Activated CD8-positive, alpha-beta T cell treated with anti-CD3 and anti-CD28 coated beads, Interleukin-2, amount 10 ng/mL, durations not matched to agents 7 days and 5 days (primary cell): ENCODE results near the gene SORL1. TPM values are rescaled to one million over a fixed set of nuclear protein-coding genes. Genes with fewer than 3 reads are reported as not detected.

Source experiments
- ATAC-seq: fragments of 150-1000 bp; cut with Tn5 transposase; one replicate; pipeline ENCODE4 v1.10.0; 2021; ENCODE audit warnings: moderate library complexity
- CTCF ChIA-PET: fragments of 350-600 bp; sonication (Branson Sonifier 250); formaldehyde crosslinking; loops from one replicate; lab custom pipeline; 2021; ENCODE audit warnings: antibody characterized with exemption; lab: Charles Lee
- POLR2A ChIA-PET: fragments of 350-600 bp; sonication (Branson Sonifier 250); formaldehyde crosslinking; loops from one replicate; lab custom pipeline; 2021; ENCODE audit warnings: antibody characterized with exemption; lab: Charles Lee
- DNase-seq: peaks from one replicate; pipeline ENCODE4 v3.0.0-alpha.2; 2020
- H3K27ac Mint-ChIP-seq: one replicate; pipeline ENCODE4 v1.8.0; 2021; ENCODE audit warnings: mild to moderate bottlenecking, mixed read lengths
- H3K27me3 Mint-ChIP-seq: one replicate; pipeline ENCODE4 v1.8.0; 2021; ENCODE audit warnings: low read depth, mixed read lengths
- H3K36me3 Mint-ChIP-seq: one replicate; pipeline ENCODE4 v1.8.0; 2021; ENCODE audit warnings: low read depth, mixed read lengths
- H3K4me1 Mint-ChIP-seq: one replicate; pipeline ENCODE4 v1.8.0; 2021; ENCODE audit warnings: low read depth, mixed read lengths
- H3K4me3 Mint-ChIP-seq: one replicate; pipeline ENCODE4 v1.8.0; 2021; ENCODE audit warnings: mild to moderate bottlenecking, mixed read lengths
- H3K9me3 Mint-ChIP-seq: one replicate; pipeline ENCODE4 v1.8.0; 2022; ENCODE audit warnings: mixed read lengths; ENCODE audit not compliant: insufficient read depth
- total RNA-seq, 2 experiments: library from RNA; stranded (reverse); gene quantifications; one replicate each; pipeline ENCODE4 v1.2.3, GENCODE V29; 2021

Gene SORL1
- total RNA-seq, 2 experiments from 2014 or later, result 98.9 to 107 TPM

- H3K9me3 Mint-ChIP-seq, result peaks cover 5% of the 10 kb centered on the region
- DNase-seq, result no peak
- H3K27me3 Mint-ChIP-seq, result peaks cover 3% of the 10 kb centered on the region
- H3K36me3 Mint-ChIP-seq, result peaks cover 6% of the 10 kb centered on the region
- peaks cover 14% of the 10 kb centered on the region for H3K4me1 Mint-ChIP-seq
- ChIA-PET POLR2A (interaction anchor here (1.5 kb wide), 1 partner anchor 22 kb away, joined by 4 read pairs; no protein-coding TSS in a partner anchor), CTCF (interaction anchor here (0.8 to 1.1 kb wide), 2 partner anchors 21 to 111 kb away, joined by 3 read pairs; no protein-coding TSS in a partner anchor)
- ATAC-seq, result no peak
- H3K27ac Mint-ChIP-seq, result no peak overlapping the region
- H3K4me3 Mint-ChIP-seq, result no peak overlapping the region
These were observed 22.6 kb upstream of the SORL1 start for GRCh38 chr11:121429556-121429955.

- Mint-ChIP-seq H3K9me3 (no peaks in the 10 kb centered on the region), H3K4me1 (peaks cover 1% of the 10 kb centered on the region), H3K4me3 (no peak overlapping the region), H3K27ac (no peak overlapping the region), H3K27me3 (peaks cover 3% of the 10 kb centered on the region), H3K36me3 (no peaks in the 10 kb centered on the region)
- ChIA-PET POLR2A (no interaction called here), CTCF (interaction anchor here (0.8 to 1.4 kb wide), 4 partner anchors 12 to 24 kb away, joined by 3 to 7 read pairs (median 4); no protein-coding TSS in a partner anchor)
- ATAC-seq (no peak), DNase-seq (no peak)
These were observed 20.1 kb upstream of the SORL1 start for GRCh38 chr11:121431820-121432526.

- no peak overlapping the region for H3K4me3 Mint-ChIP-seq
- no peak for ATAC-seq
- H3K36me3 Mint-ChIP-seq, result no peaks in the 10 kb centered on the region
- H3K4me1 Mint-ChIP-seq, result peaks cover 11% of the 10 kb centered on the region
- no peak overlapping the region for H3K27ac Mint-ChIP-seq
- H3K27me3 Mint-ChIP-seq, result no peaks in the 10 kb centered on the region
- CTCF ChIA-PET, result interaction anchor here (0.8 to 1.8 kb wide), 4 partner anchors 8 to 156 kb away, joined by 3 to 7 read pairs (median 3); no protein-coding TSS in a partner anchor
- no peaks in the 10 kb centered on the region for H3K9me3 Mint-ChIP-seq
- POLR2A ChIA-PET, result interaction anchor here (0.7 to 1.5 kb wide), 2 partner anchors 14 to 1294 kb away, joined by 4 to 5 read pairs; no protein-coding TSS in a partner anchor
- no peak for DNase-seq
These were observed 17.0 kb upstream of the SORL1 start for GRCh38 chr11:121435132-121435531.

GRCh38 chr11:121435551-121436511 is 16.3 kb upstream of the SORL1 start:
- no peak overlapping the region for H3K4me3 Mint-ChIP-seq
- H3K4me1 Mint-ChIP-seq, result peaks cover 11% of the 10 kb centered on the region
- no peaks in the 10 kb centered on the region for H3K9me3 Mint-ChIP-seq
- no peaks in the 10 kb centered on the region for H3K36me3 Mint-ChIP-seq
- DNase-seq (no peak), ATAC-seq (no peak)
- CTCF ChIA-PET, result interaction anchor here (0.8 to 1.3 kb wide), 4 partner anchors 9 to 155 kb away, joined by 3 to 4 read pairs (median 3); no protein-coding TSS in a partner anchor
- POLR2A ChIA-PET, result interaction anchor here (0.7 to 1.5 kb wide), 2 partner anchors 13 to 1293 kb away, joined by 4 to 5 read pairs; no protein-coding TSS in a partner anchor
- H3K27ac Mint-ChIP-seq, result no peak overlapping the region
- no peaks in the 10 kb centered on the region for H3K27me3 Mint-ChIP-seq

GRCh38 chr11:121437018-121437685 is 15.0 kb upstream of the SORL1 start:
- POLR2A ChIA-PET, result interaction anchor here (0.7 kb wide), 1 partner anchor 64 kb away, joined by 3 read pairs; no protein-coding TSS in a partner anchor
- Mint-ChIP-seq H3K9me3 (no peaks in the 10 kb centered on the region), H3K36me3 (no peaks in the 10 kb centered on the region), H3K27ac (no peak overlapping the region), H3K4me1 (peaks cover 11% of the 10 kb centered on the region), H3K27me3 (no peaks in the 10 kb centered on the region), H3K4me3 (no peak overlapping the region)
- CTCF ChIA-PET, result interaction anchor here (0.7 to 1.3 kb wide), 2 partner anchors 8 to 10 kb away, joined by 3 to 4 read pairs; no protein-coding TSS in a partner anchor
- no peak for ATAC-seq
- no peak for DNase-seq

GRCh38 chr11:121437686-121438078 is 14.4 kb upstream of the SORL1 start:
- no peak for DNase-seq
- no peak for ATAC-seq
- Mint-ChIP-seq H3K9me3 (no peaks in the 10 kb centered on the region), H3K27ac (no peak overlapping the region), H3K27me3 (no peaks in the 10 kb centered on the region), H3K36me3 (no peaks in the 10 kb centered on the region), H3K4me3 (no peak overlapping the region), H3K4me1 (peaks cover 11% of the 10 kb centered on the region)
- ChIA-PET CTCF (interaction anchor here (0.7 kb wide), 1 partner anchor 11 kb away, joined by 3 read pairs; no protein-coding TSS in a partner anchor), POLR2A (interaction anchor here (0.7 kb wide), 1 partner anchor 65 kb away, joined by 3 read pairs; no protein-coding TSS in a partner anchor)

GRCh38 chr11:121439337-121439736 is 12.8 kb upstream of the SORL1 start:
- Mint-ChIP-seq H3K27me3 (no peaks in the 10 kb centered on the region), H3K4me1 (peaks cover 16% of the 10 kb centered on the region), H3K36me3 (peaks cover 3% of the 10 kb centered on the region), H3K27ac (no peak overlapping the region), H3K4me3 (no peak overlapping the region), H3K9me3 (no peaks in the 10 kb centered on the region)
- no peak for DNase-seq
- CTCF ChIA-PET, result no interaction called here
- ATAC-seq, result no peak
- POLR2A ChIA-PET, result no interaction called here

- H3K4me1 Mint-ChIP-seq, result peaks cover 20% of the 10 kb centered on the region
- ATAC-seq, result no peak
- H3K27ac Mint-ChIP-seq, result no peak overlapping the region
These were observed 12.4 kb upstream of the SORL1 start for GRCh38 chr11:121439759-121440158.

GRCh38 chr11:121441521-121441920 is 10.6 kb upstream of the SORL1 start:
- Mint-ChIP-seq H3K9me3 (no peaks in the 10 kb centered on the region), H3K27me3 (no peaks in the 10 kb centered on the region), H3K36me3 (peaks cover 14% of the 10 kb centered on the region), H3K4me3 (no peak overlapping the region), H3K4me1 (peaks cover 36% of the 10 kb centered on the region), H3K27ac (no peak overlapping the region)
- ATAC-seq (no peak), DNase-seq (no peak)
- ChIA-PET CTCF (interaction anchor here (1.0 to 1.9 kb wide), 3 partner anchors 8 to 22 kb away, joined by 4 to 5 read pairs (median 4); no protein-coding TSS in a partner anchor), POLR2A (interaction anchor here (0.9 to 1.4 kb wide), 2 partner anchors 14 to 24 kb away, joined by 3 read pairs; no protein-coding TSS in a partner anchor)

More at GRCh38 chr11:121439759-121440158, 12.4 kb upstream of the SORL1 start:
- peaks cover 5% of the 10 kb centered on the region for H3K36me3 Mint-ChIP-seq
- CTCF ChIA-PET, result interaction anchor here (1.6 to 1.9 kb wide), 2 partner anchors 10 to 13 kb away, joined by 4 to 5 read pairs; no protein-coding TSS in a partner anchor
- no peak overlapping the region for H3K4me3 Mint-ChIP-seq
- no peak for DNase-seq
- no peaks in the 10 kb centered on the region for H3K9me3 Mint-ChIP-seq
- H3K27me3 Mint-ChIP-seq, result no peaks in the 10 kb centered on the region
- POLR2A ChIA-PET, result no interaction called here

GRCh38 chr11:121443688-121444275 is 8.3 kb upstream of the SORL1 start:
- H3K4me1 Mint-ChIP-seq, result peaks cover 48% of the 10 kb centered on the region
- H3K27me3 Mint-ChIP-seq, result no peaks in the 10 kb centered on the region
- CTCF ChIA-PET, result interaction anchor here (1.4 to 2.0 kb wide), 4 partner anchors 10 to 22 kb away, joined by 4 to 7 read pairs (median 6); no protein-coding TSS in a partner anchor
- ATAC-seq (no peak), DNase-seq (no peak)
- peaks cover 30% of the 10 kb centered on the region for H3K36me3 Mint-ChIP-seq
- H3K4me3 Mint-ChIP-seq, result no peak overlapping the region
- POLR2A ChIA-PET, result no interaction called here
- H3K27ac Mint-ChIP-seq, result peak overlapping the region; percentile 40
- H3K9me3 Mint-ChIP-seq, result no peaks in the 10 kb centered on the region
